Naive thymus-derived CD8-positive, alpha-beta T cell (primary cell): ENCODE results near the gene MECP2. TPM values are rescaled to one million over a fixed set of nuclear protein-coding genes. Genes with fewer than 3 reads are reported as not detected.
A peak's percentile ranks its signal among the peaks of the same experiment; 100 is the strongest.

Experiments used
- ATAC-seq, 2 donors: fragments of 150-1000 bp; cut with Tn5 transposase in 1 of 2; sonication (Bioruptor Pico), chemical (Tn5 transposase) in 1 of 2; 1 replicate in 1 of 2; 2 replicates in 1 of 2; pipeline ENCODE4 v1.10.0; 2021; ENCODE audit warnings: mild to moderate bottlenecking in 2 of 2, moderate library complexity in 2 of 2
- POLR2A ChIA-PET: fragments of 350-600 bp; sonication (Branson Sonifier 250); formaldehyde crosslinking; loops from one replicate; lab custom pipeline; 2021; ENCODE audit warnings: antibody characterized with exemption; lab: Charles Lee
- DNase-seq, 10 donors: peaks; one replicate each; pipeline versions ENCODE4 v3.0.0 to v3.0.0-alpha.2; 2020 to 2022
- H3K27ac Mint-ChIP-seq, 10 donors: one replicate each; pipeline ENCODE4 v1.8.0; 2020 to 2022; ENCODE audit warnings: mild to moderate bottlenecking in 10 of 10, mixed read lengths in 10 of 10, moderate library complexity in 4 of 10, inconsistent platforms in 1 of 10
- H3K27me3 Mint-ChIP-seq, 5 donors: one replicate each; pipeline ENCODE4 v1.8.0; 2021 to 2022; ENCODE audit warnings: mixed read lengths in 5 of 5
- H3K36me3 Mint-ChIP-seq, 3 donors: one replicate each; pipeline ENCODE4 v1.8.0; 2020 to 2022; ENCODE audit warnings: mixed read lengths in 3 of 3, mild to moderate bottlenecking in 2 of 3, inconsistent platforms in 1 of 3
- H3K4me1 Mint-ChIP-seq, 4 donors: one replicate each; pipeline ENCODE4 v1.8.0; 2021 to 2022; ENCODE audit warnings: mixed read lengths in 4 of 4
- H3K4me3 Mint-ChIP-seq, 10 donors: one replicate each; pipeline ENCODE4 v1.8.0; 2020 to 2022; ENCODE audit warnings: mild to moderate bottlenecking in 10 of 10, mixed read lengths in 10 of 10, moderate library complexity in 6 of 10, inconsistent platforms in 1 of 10
- H3K9me3 Mint-ChIP-seq, 9 donors: one replicate each; pipeline ENCODE4 v1.8.0; 2020 to 2022; ENCODE audit warnings: mixed read lengths in 9 of 9, mild to moderate bottlenecking in 3 of 9, inconsistent platforms in 1 of 9, moderate library complexity in 1 of 9
- polyA plus RNA-seq, 3 donors: library from polyadenylated mRNA; unstranded; fragments of 300-500 nt; fragmentation: Illumina TruSeq; gene quantifications; one replicate each; pipeline ENCODE4 v1.2.3, GENCODE V29; 2021
- total RNA-seq, 8 experiments: library from RNA in 2 of 8; stranded (reverse) in 2 of 8; gene quantifications; one replicate each; pipeline ENCODE4 v1.2.3 and lab custom pipeline; 2021 to 2026

The MECP2 gene
- total and polyA plus RNA-seq, 5 experiments from 2014 or later: 12.0 to 88.3 (median 22.2) TPM

DNA sequence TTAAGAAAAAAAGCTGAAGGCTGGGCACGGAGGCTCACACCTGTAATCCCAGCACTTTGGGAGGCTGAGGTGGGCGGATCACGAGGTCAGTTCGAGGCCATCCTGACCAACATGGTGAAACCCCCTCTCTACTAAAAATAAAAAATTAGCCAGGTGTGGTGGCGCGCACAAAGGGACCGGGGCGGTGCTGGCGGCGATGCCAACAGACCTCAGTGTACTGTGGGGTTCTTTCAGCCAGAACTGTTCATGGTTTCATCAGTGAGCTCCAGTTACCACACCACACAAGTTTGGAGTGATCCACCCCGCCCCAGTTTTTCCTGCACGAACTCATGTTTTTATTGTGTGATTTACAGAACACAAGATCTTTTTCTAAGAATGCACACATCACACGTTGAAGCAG is 56.7 kb downstream of the MECP2 start:
- Mint-ChIP-seq H3K4me3 (no peak overlapping the region), H3K27ac (peak overlapping the region in 2 of 10 donors; percentile 75 to 79)

GRCh38 chrX:154040307-154040756 is 57.2 kb downstream of the MECP2 start:
- DNase-seq: no peak

More for the DNA sequence above, 56.7 kb downstream of the MECP2 start:
- POLR2A ChIA-PET: interaction anchor here (1.1 kb wide), 1 partner anchor 70 kb away, joined by 3 read pairs; the partner anchor contains the start of gene HCFC1
- peaks cover 0 to 45% (median 0%) of the 10 kb centered on the region in 3 donors for H3K36me3 Mint-ChIP-seq
- ATAC-seq: no peak
- no peak for DNase-seq
- no peaks in the 10 kb centered on the region for H3K9me3 Mint-ChIP-seq
- H3K4me1 Mint-ChIP-seq: peaks cover 11 to 42% (median 39%) of the 10 kb centered on the region in 4 donors
- H3K27me3 Mint-ChIP-seq: no peaks in the 10 kb centered on the region

GRCh38 chrX:154039577-154039976 is 57.9 kb downstream of the MECP2 start:
- DNase-seq (no peak), ATAC-seq (no peak)
- peaks cover 0 to 42% (median 0%) of the 10 kb centered on the region in 3 donors for H3K36me3 Mint-ChIP-seq
- H3K27ac Mint-ChIP-seq: peak overlapping the region in 9 of 10 donors; percentile 11 to 86 (median 72)
- H3K27me3 Mint-ChIP-seq: no peaks in the 10 kb centered on the region
- H3K9me3 Mint-ChIP-seq: no peaks in the 10 kb centered on the region
- H3K4me1 Mint-ChIP-seq: peaks cover 15 to 42% (median 39%) of the 10 kb centered on the region in 4 donors
- POLR2A ChIA-PET: interaction anchor here (0.7 to 1.0 kb wide), 2 partner anchors 17 to 32 kb away, joined by 3 to 6 read pairs; no protein-coding TSS in a partner anchor
- peak overlapping the region in 2 of 10 donors; percentile 39 to 62 for H3K4me3 Mint-ChIP-seq

More at GRCh38 chrX:154040307-154040756, 57.2 kb downstream of the MECP2 start:
- no peaks in the 10 kb centered on the region for H3K27me3 Mint-ChIP-seq
- POLR2A ChIA-PET: interaction anchor here (1.0 to 1.1 kb wide), 2 partner anchors 33 to 69 kb away, joined by 3 read pairs; partner anchors contain the start of gene HCFC1
- H3K27ac Mint-ChIP-seq: peak overlapping the region in 9 of 10 donors; percentile 1 to 88 (median 71)
- ATAC-seq: peak in 1 of 2 donors; percentile 31
- peak overlapping the region in 4 of 10 donors; percentile 28 to 62 (median 41) for H3K4me3 Mint-ChIP-seq
- peaks cover 11 to 42% (median 39%) of the 10 kb centered on the region in 4 donors for H3K4me1 Mint-ChIP-seq
- H3K9me3 Mint-ChIP-seq: no peaks in the 10 kb centered on the region
- H3K36me3 Mint-ChIP-seq: peaks cover 0 to 44% (median 0%) of the 10 kb centered on the region in 3 donors

- Mint-ChIP-seq H3K4me3 (no peak overlapping the region), H3K27me3 (no peaks in the 10 kb centered on the region), H3K27ac (peak overlapping the region in 5 of 10 donors; percentile 31 to 79 (median 53)), H3K36me3 (peaks cover 0 to 35% (median 0%) of the 10 kb centered on the region in 3 donors), H3K4me1 (peaks cover 15 to 44% (median 42%) of the 10 kb centered on the region in 4 donors), H3K9me3 (no peaks in the 10 kb centered on the region)
- POLR2A ChIA-PET: no interaction called here
- ATAC-seq (no peak), DNase-seq (no peak)
Observed at GRCh38 chrX:154038656-154039055, 58.9 kb downstream of the MECP2 start.

- peak overlapping the region in 5 of 10 donors; percentile 21 to 83 (median 44) for H3K27ac Mint-ChIP-seq
- POLR2A ChIA-PET: no interaction called here
- peaks cover 0 to 35% (median 0%) of the 10 kb centered on the region in 3 donors for H3K36me3 Mint-ChIP-seq
- no peaks in the 10 kb centered on the region for H3K27me3 Mint-ChIP-seq
- H3K4me1 Mint-ChIP-seq: peaks cover 15 to 45% (median 43%) of the 10 kb centered on the region in 4 donors
- no peak for ATAC-seq
- H3K9me3 Mint-ChIP-seq: no peaks in the 10 kb centered on the region
- no peak overlapping the region for H3K4me3 Mint-ChIP-seq
- DNase-seq: no peak
Observed at GRCh38 chrX:154037754-154038153, 59.8 kb downstream of the MECP2 start.

- Mint-ChIP-seq H3K9me3 (no peaks in the 10 kb centered on the region), H3K4me3 (peak overlapping the region in 2 of 10 donors; percentile 24 to 40)
Observed at GRCh38 chrX:154036513-154036912, 61.0 kb downstream of the MECP2 start.

DNA sequence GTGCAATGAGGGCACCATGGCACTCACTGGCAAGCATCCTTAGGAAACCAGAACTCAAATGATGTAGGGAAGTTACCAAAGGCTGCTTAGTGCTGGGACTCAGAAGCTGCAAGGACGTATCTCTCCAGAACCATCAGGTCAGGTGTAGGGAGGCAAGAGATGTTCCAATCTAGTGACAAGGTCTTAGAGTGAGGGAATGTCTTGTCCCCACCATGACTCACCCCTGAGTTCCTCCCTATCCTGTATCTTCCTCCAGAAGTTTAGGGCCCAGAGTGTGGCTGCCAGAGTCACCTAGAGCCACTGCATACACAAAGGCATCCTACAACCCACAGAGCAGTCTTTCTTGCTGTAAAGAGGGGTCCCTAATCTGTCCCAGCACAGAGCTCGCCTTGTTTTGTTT is 63.7 kb downstream of the MECP2 start:
- Mint-ChIP-seq H3K4me1 (peaks cover 9 to 24% (median 19%) of the 10 kb centered on the region in 4 donors), H3K27me3 (no peaks in the 10 kb centered on the region), H3K4me3 (peak overlapping the region in 1 of 10 donors; percentile 14), H3K27ac (peak overlapping the region in 5 of 10 donors; percentile 25 to 88 (median 34)), H3K9me3 (no peaks in the 10 kb centered on the region), H3K36me3 (peaks cover 0 to 48% (median 0%) of the 10 kb centered on the region in 3 donors)
- ATAC-seq (no peak), DNase-seq (no peak)
- POLR2A ChIA-PET: no interaction called here

More at GRCh38 chrX:154036513-154036912, 61.0 kb downstream of the MECP2 start:
- Mint-ChIP-seq H3K27ac (peak overlapping the region in 7 of 10 donors; percentile 35 to 73 (median 66)), H3K36me3 (peaks cover 0 to 45% (median 0%) of the 10 kb centered on the region in 3 donors), H3K4me1 (peaks cover 15 to 42% (median 37%) of the 10 kb centered on the region in 4 donors), H3K27me3 (no peaks in the 10 kb centered on the region)
- ATAC-seq: peak; percentile 46 to 76
- POLR2A ChIA-PET: interaction anchor here (0.7 kb wide), 1 partner anchor 16 kb away, joined by 4 read pairs; no protein-coding TSS in a partner anchor
- DNase-seq: no peak

DNA sequence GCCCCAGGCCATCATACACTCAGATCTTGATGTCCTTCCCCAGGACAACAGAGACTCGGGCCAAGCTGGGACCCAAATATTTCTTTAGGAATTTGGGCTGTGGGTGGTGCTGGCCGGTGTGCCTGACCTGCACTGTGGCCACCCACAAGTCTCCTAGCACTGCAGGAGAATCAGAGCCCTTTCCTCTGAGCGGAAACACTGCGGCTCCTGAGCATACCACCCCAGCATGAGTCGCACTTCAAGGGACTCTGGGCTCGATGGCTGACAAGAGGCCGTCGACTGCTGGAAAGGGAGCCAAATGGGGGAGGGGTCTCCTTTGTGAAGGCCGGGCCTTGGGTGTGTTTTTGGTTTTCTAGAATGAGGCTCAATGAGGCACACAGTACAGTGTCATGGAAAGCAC is 64.9 kb downstream of the MECP2 start:
- no peaks in the 10 kb centered on the region for H3K27me3 Mint-ChIP-seq
- no peaks in the 10 kb centered on the region for H3K9me3 Mint-ChIP-seq
- peak overlapping the region in 2 of 10 donors; percentile 11 to 83 for H3K27ac Mint-ChIP-seq
- H3K4me3 Mint-ChIP-seq: no peak overlapping the region
- H3K36me3 Mint-ChIP-seq: peaks cover 0 to 50% (median 0%) of the 10 kb centered on the region in 3 donors
- POLR2A ChIA-PET: no interaction called here
- no peak for ATAC-seq
- no peak for DNase-seq
- peaks cover 9 to 30% (median 22%) of the 10 kb centered on the region in 4 donors for H3K4me1 Mint-ChIP-seq

DNA sequence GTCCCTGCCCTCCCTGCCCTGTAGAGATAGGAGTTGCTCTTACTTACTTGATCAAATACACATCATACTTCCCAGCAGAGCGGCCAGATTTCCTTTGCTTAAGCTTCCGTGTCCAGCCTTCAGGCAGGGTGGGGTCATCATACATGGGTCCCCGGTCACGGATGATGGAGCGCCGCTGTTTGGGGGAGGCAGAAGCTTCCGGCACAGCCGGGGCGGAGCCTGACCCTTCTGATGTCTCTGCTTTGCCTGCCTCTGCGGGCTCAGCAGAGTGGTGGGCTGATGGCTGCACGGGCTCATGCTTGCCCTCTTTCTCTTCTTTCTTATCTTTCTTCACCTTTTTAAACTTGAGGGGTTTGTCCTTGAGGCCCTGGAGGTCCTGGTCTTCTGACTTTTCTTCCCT is 65.4 kb downstream of the MECP2 start:
- H3K4me1 Mint-ChIP-seq: peaks cover 9 to 30% (median 20%) of the 10 kb centered on the region in 4 donors
- H3K27me3 Mint-ChIP-seq: no peaks in the 10 kb centered on the region
- ATAC-seq (no peak), DNase-seq (no peak)
- peaks cover 0 to 48% (median 1%) of the 10 kb centered on the region in 3 donors for H3K36me3 Mint-ChIP-seq
- H3K27ac Mint-ChIP-seq: peak overlapping the region in 1 of 10 donors; percentile 56
- POLR2A ChIA-PET: interaction anchor here (0.5 kb wide), 1 partner anchor 267 kb away, joined by 5 read pairs; no protein-coding TSS in a partner anchor
- no peaks in the 10 kb centered on the region for H3K9me3 Mint-ChIP-seq
- no peak overlapping the region for H3K4me3 Mint-ChIP-seq

GRCh38 chrX:154030715-154031305 is 66.7 kb downstream of the MECP2 start:
- Mint-ChIP-seq H3K4me1 (peaks cover 5 to 22% (median 14%) of the 10 kb centered on the region in 4 donors), H3K9me3 (no peaks in the 10 kb centered on the region), H3K36me3 (peaks cover 0 to 45% (median 1%) of the 10 kb centered on the region in 3 donors), H3K27ac (no peak overlapping the region), H3K27me3 (no peaks in the 10 kb centered on the region), H3K4me3 (no peak overlapping the region)
- ATAC-seq (no peak), DNase-seq (no peak)
- POLR2A ChIA-PET: interaction anchor here (1.6 kb wide), 1 partner anchor 51 kb away, joined by 3 read pairs; no protein-coding TSS in a partner anchor

DNA sequence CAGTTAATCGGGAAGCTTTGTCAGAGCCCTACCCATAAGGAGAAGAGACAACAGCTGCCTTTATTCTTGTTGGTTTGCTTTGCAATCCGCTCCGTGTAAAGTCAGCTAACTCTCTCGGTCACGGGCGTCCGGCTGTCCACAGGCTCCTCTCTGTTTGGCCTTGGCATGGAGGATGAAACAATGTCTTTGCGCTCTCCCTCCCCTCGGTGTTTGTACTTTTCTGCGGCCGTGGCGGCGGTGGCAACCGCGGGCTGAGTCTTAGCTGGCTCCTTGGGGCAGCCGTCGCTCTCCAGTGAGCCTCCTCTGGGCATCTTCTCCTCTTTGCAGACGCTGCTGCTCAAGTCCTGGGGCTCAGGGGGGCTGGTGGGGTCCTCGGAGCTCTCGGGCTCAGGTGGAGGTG is 67.3 kb downstream of the MECP2 start:
- POLR2A ChIA-PET: interaction anchor here (1.6 to 1.8 kb wide), 2 partner anchors 9 to 51 kb away, joined by 3 to 7 read pairs; no protein-coding TSS in a partner anchor
- H3K4me1 Mint-ChIP-seq: peaks cover 5 to 22% (median 13%) of the 10 kb centered on the region in 4 donors
- peak overlapping the region in 1 of 10 donors; percentile 6 for H3K27ac Mint-ChIP-seq
- peaks cover 0 to 45% (median 1%) of the 10 kb centered on the region in 3 donors for H3K36me3 Mint-ChIP-seq
- no peaks in the 10 kb centered on the region for H3K9me3 Mint-ChIP-seq
- ATAC-seq: no peak
- no peak overlapping the region for H3K4me3 Mint-ChIP-seq
- no peaks in the 10 kb centered on the region for H3K27me3 Mint-ChIP-seq
- DNase-seq: no peak

DNA sequence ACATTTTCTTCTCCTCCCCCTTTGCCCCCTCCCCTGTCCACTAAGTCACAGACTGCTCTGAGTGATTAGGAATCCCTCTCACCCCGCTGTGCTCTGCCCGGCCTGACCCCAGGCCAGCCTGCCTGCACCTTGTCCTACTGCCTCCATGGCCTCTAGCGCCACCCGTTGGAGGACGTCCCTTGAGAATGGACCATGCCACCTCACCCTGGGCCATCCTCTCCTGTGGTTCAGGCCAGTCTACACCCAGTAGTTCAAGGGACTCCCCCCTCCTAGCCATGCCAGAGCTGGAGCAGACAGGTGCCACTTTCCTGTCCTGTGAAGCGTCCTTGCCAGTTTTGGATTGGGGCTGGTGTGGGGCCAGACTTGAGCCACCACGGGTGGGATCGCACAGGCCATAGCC is 68.1 kb downstream of the MECP2 start:
- peak overlapping the region in 2 of 10 donors; percentile 19 to 29 for H3K27ac Mint-ChIP-seq
- peaks cover 0 to 40% (median 1%) of the 10 kb centered on the region in 3 donors for H3K36me3 Mint-ChIP-seq

More for the DNA sequence above, 68.1 kb downstream of the MECP2 start:
- ATAC-seq: no peak
- DNase-seq: no peak
- Mint-ChIP-seq H3K4me1 (peaks cover 2 to 22% (median 13%) of the 10 kb centered on the region in 4 donors), H3K27me3 (no peaks in the 10 kb centered on the region), H3K4me3 (no peak overlapping the region), H3K9me3 (no peaks in the 10 kb centered on the region)
- POLR2A ChIA-PET: interaction anchor here (0.7 to 1.8 kb wide), 3 partner anchors 9 to 298 kb away, joined by 3 to 7 read pairs (median 3); no protein-coding TSS in a partner anchor
